Right lobe of liver (tissue), 6 donors: ENCODE data around the gene LRRC71. TPM values are rescaled to one million over a fixed set of nuclear protein-coding genes. Genes with fewer than 3 reads are reported as not detected.

Source experiments
- ATAC-seq, 4 donors: fragments of 200-7000 bp; cut with Tn5 transposase; one replicate each; pipeline ENCODE4 v1.9.1; 2020; ENCODE audit warnings: mild to moderate bottlenecking in 4 of 4, moderate library complexity in 4 of 4
- DNase-seq, 3 donors: peaks; one replicate each; pipeline ENCODE4 v3.0.0-alpha.2; 2020
- H3K27ac ChIP-seq, 3 donors: fragments of 200-600 bp; one replicate each; pipeline ENCODE4 v1.8.0; 2022
- H3K27me3 ChIP-seq, 2 donors: fragments of 200-600 bp; one replicate each; pipeline ENCODE4 v1.8.0; 2022
- H3K36me3 ChIP-seq, 4 donors: fragments of 200-600 bp; sonication (generic) in 1 of 4; one replicate each; pipeline versions ENCODE4 v1.5.1 to v1.8.0; 2017 to 2022; ENCODE audit warnings: control low read depth in 1 of 4
- H3K4me1 ChIP-seq, 4 donors: fragments of 200-600 bp; sonication (generic) in 1 of 4; one replicate each; pipeline versions ENCODE4 v1.5.1 to v1.8.0; 2017 to 2022; ENCODE audit warnings: control low read depth in 1 of 4
- H3K4me3 ChIP-seq, 3 donors: fragments of 200-600 bp; one replicate each; pipeline ENCODE4 v1.8.0; 2022
- H3K9me3 ChIP-seq, 4 donors: fragments of 200-600 bp; sonication (generic) in 1 of 4; one replicate each; pipeline versions ENCODE4 v1.5.1 to v1.8.0; 2017 to 2022; ENCODE audit warnings: control low read depth in 1 of 4
- POLR2A ChIP-seq: fragments of 450-650 bp; IDR thresholded peaks from one replicate; pipeline ENCODE4 v1.6.1; 2017; ENCODE audit warnings: antibody characterized with exemption, mild to moderate bottlenecking
- WGBS: methylation state at CpG from one replicate; pipeline ENCODE4 v1.1.6; 2018; ENCODE audit warnings: low coverage, low lambda C conversion rate; ENCODE audit not compliant: insufficient coverage; ENCODE audit errors: missing lambda C conversion rate; 5-methylcytosine and 5-hydroxymethylcytosine counted together
- intact Hi-C, 2 donors: fragments of 100-400 bp; cut with DNase I; formaldehyde crosslinking; loops; one replicate each; pipeline versions ENCODE4 v1.11.2 to v1.14.1; 2022
- total RNA-seq, 6 experiments: library from RNA; depleted of rRNA in 2 of 6; stranded (reverse); fragments of >200 nt in 2 of 6; fragmentation: NEBNext Ultra II Directional in 3 of 6; extraction: Animal tissue kit (Norgen Biotek cat#: 25700) in 3 of 6; gene quantifications; one replicate each; pipeline versions ENCODE4 v1.1.0 to v1.2.4, GENCODE V29; 2016 to 2023
- TF ChIP-seq, protein P1 (sequence below), 4 donors: fragments of 200-600 bp in 3 of 4; fragments of 450-650 bp in 1 of 4; IDR thresholded peaks; one replicate each; pipeline versions ENCODE4 v1.5.1 to v1.8.0; 2016 to 2022; ENCODE audit warnings: antibody characterized with exemption in 4 of 4, mild to moderate bottlenecking in 2 of 4
- donor health status: DM: no; HTN: yes; CAD: no.
- donor health status: DM: no; HTN: no; CAD: no.
- donor health status: DM: no; HTN: no; CAD: no.
- donor health status: DM: no; HTN: yes; CAD: no.
- donor health status: DM: no; HTN: yes; CAD: no.

LRRC71 gene
- total RNA-seq, 6 experiments from 2014 or later = 0.12 to 0.20 TPM; not detected in 4

DNA sequence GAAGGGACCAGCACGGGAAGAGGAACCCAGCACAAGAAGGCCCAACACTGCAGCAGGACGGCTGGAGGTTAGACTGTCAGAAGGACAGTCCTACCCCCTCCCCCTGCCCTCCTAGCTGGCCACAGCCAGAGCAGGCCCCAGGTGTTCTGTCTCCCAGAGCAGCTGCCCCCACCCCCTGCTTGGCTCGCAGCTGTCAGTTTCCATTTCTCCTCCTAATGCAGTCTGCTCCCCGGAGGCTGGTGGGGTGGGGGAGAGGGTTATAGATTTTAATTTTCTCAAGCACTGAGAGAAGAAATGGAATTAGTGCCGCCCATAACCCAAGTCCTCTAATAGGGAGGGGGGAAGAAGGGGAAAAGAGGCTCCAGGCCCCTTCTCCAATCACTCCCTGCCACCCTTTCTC lies 40.0 kb upstream of the LRRC71 start:
- TF ChIP-seq, protein P1, sequence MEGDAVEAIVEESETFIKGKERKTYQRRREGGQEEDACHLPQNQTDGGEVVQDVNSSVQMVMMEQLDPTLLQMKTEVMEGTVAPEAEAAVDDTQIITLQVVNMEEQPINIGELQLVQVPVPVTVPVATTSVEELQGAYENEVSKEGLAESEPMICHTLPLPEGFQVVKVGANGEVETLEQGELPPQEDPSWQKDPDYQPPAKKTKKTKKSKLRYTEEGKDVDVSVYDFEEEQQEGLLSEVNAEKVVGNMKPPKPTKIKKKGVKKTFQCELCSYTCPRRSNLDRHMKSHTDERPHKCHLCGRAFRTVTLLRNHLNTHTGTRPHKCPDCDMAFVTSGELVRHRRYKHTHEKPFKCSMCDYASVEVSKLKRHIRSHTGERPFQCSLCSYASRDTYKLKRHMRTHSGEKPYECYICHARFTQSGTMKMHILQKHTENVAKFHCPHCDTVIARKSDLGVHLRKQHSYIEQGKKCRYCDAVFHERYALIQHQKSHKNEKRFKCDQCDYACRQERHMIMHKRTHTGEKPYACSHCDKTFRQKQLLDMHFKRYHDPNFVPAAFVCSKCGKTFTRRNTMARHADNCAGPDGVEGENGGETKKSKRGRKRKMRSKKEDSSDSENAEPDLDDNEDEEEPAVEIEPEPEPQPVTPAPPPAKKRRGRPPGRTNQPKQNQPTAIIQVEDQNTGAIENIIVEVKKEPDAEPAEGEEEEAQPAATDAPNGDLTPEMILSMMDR (IDR thresholded peaks at IDR 0.05) = no peak
- no peak for TF ChIP-seq POLR2A
- intact Hi-C loops = no loop called here
- no peaks in the 10 kb centered on the region for H3K36me3 ChIP-seq
- H3K27ac ChIP-seq = no peak overlapping the region
- no peak for ATAC-seq
- no peaks in the 10 kb centered on the region for H3K9me3 ChIP-seq
- DNase-seq = no peak
- no peak overlapping the region for H3K4me3 ChIP-seq
- no peaks in the 10 kb centered on the region for H3K27me3 ChIP-seq
- WGBS = 63% methylated on average over 3 of the region's 5 CpGs
- H3K4me1 ChIP-seq = no peaks in the 10 kb centered on the region

DNA sequence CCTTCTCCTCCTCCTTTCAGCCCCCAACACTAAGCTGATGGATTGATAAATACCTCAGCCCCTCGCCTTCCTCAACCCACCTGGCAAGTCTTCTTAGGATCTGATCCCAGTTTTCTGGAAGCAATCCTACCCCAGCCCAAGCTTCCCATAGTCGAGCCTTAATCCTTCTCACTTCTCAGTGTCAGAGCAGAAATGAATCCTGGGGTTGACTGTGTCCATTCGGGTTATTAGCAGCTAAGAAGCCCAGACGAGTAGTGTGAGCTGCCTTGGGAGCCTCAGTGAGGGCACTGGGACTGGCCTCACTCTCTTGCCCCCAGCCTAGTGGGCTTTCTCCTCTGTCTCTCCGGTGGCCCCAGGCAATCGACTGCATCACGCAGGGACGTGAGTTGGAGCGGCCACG lies 39.3 kb upstream of the LRRC71 start:
- intact Hi-C loops = no loop called here
- Histone ChIP-seq H3K4me1 (no peaks in the 10 kb centered on the region), H3K36me3 (no peaks in the 10 kb centered on the region), H3K4me3 (no peak overlapping the region), H3K27me3 (no peaks in the 10 kb centered on the region), H3K9me3 (no peaks in the 10 kb centered on the region), H3K27ac (no peak overlapping the region)
- WGBS = 44% methylated on average over 8 of the region's 10 CpGs
- ATAC-seq (no peak), DNase-seq (no peak)
- TF ChIP-seq POLR2A = no peak
- TF ChIP-seq, protein P1 (IDR thresholded peaks at IDR 0.05) = no peak

DNA sequence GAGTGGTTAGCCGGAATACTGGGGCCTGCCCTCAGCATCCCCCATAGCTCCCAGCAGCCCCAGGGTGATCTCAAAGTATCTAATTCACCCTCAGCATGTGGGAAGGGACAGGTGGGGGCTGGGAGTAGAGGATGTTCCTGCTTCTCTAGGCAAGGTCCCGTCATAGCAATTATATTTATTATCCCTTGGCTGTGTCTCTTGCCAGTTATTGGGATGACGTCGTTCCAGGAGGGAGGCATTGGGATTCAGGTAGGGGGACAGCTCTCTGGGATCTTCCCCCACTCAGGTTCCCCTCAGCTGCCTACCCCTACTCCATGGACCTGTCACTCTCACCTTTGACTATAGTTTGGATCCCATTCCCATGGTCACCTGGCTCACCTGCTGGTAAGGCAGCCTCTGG lies 38.8 kb upstream of the LRRC71 start:
- Histone ChIP-seq H3K27ac (no peak overlapping the region), H3K9me3 (no peaks in the 10 kb centered on the region), H3K36me3 (no peaks in the 10 kb centered on the region), H3K27me3 (no peaks in the 10 kb centered on the region), H3K4me1 (no peaks in the 10 kb centered on the region), H3K4me3 (no peak overlapping the region)
- DNase-seq (no peak), ATAC-seq (no peak)
- intact Hi-C loops = no loop called here
- TF ChIP-seq, protein P1 (IDR thresholded peaks at IDR 0.05) = no peak
- no peak for TF ChIP-seq POLR2A
- WGBS = 82% methylated on average over 3 of the region's 4 CpGs

DNA sequence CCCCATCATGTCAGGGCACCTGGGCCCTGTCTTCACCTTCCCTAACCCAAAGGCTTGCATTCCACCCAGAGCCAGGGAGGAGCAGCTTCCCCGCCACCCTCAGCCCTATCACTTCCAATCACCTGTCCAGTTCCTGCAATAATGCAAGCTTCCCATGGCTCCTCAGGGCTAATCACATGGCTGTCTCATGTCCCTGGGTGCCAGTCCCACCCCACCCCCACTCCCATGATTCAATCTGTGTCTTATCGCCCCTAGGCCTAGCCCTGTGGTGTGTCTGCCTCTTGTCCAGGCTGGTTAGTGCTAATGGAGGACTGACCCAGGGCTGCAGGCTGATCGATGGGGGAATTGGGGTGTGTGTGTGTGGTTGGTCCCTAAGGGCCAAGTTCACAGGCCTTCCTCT lies 37.9 kb upstream of the LRRC71 start:
- DNase-seq = no peak
- H3K36me3 ChIP-seq = no peaks in the 10 kb centered on the region
- intact Hi-C loops = no loop called here
- TF ChIP-seq, protein P1 (IDR thresholded peaks at IDR 0.05) = no peak
- TF ChIP-seq POLR2A = no peak
- H3K4me1 ChIP-seq = no peaks in the 10 kb centered on the region
- 52% methylated on average over 2 of the region's 3 CpGs for WGBS
- H3K27me3 ChIP-seq = no peaks in the 10 kb centered on the region
- no peak overlapping the region for H3K4me3 ChIP-seq
- H3K27ac ChIP-seq = no peak overlapping the region
- H3K9me3 ChIP-seq = no peaks in the 10 kb centered on the region
- ATAC-seq = no peak

DNA sequence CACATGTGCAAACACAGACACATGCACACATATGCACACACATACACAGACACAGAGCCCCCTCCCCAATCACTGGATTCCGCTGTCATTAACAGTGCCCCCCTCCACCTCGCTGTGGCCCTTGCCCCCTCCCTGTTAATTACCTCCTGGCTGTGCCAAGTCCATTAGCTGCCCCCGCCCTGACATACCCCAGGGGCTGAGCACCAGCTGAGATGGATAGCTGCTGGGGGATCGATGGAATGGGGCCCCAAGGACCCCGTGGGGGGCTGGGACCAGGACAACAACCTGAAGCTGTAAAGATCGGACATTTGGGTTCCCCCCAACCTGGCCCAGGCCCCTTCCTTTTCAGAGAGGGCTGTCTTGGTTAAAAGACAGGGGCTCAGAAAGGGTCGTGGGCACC lies 36.5 kb upstream of the LRRC71 start:
- DNase-seq (no peak), ATAC-seq (no peak)
- intact Hi-C loops = no loop called here
- Histone ChIP-seq H3K27me3 (no peaks in the 10 kb centered on the region), H3K4me1 (no peaks in the 10 kb centered on the region), H3K4me3 (no peak overlapping the region), H3K36me3 (no peaks in the 10 kb centered on the region), H3K9me3 (no peaks in the 10 kb centered on the region), H3K27ac (no peak overlapping the region)
- 40% methylated on average over 5 of the region's 7 CpGs for whole genome bisulfite sequencing
- TF ChIP-seq POLR2A = no peak
- TF ChIP-seq, protein P1 (IDR thresholded peaks at IDR 0.05) = no peak
